RWPE2 (cell line): ENCODE results near the gene VOPP1.

Experiments used
- ATAC-seq: fragments of 200-7000 bp; cut with Tn5 transposase; 3 replicates; pipeline ENCODE4 v1.9.1; 2021; ENCODE audit warnings: low read depth
- DNase-seq: peaks from one replicate; pipeline ENCODE4 v3.0.0-alpha.2; 2020; ENCODE audit warnings: low spot score
- H3K27ac ChIP-seq: fragments of 450-650 bp; 2 replicates; pipeline ENCODE4 v1.5.1; 2017; ENCODE audit warnings: mild to moderate bottlenecking; ENCODE audit not compliant: poor library complexity, severe bottlenecking
- H3K27me3 ChIP-seq: fragments of 250-450 bp; sonication (Bioruptor Pico); 2 replicates; pipeline ENCODE4 v1.5.1; 2021; ENCODE audit warnings: mild to moderate bottlenecking, moderate library complexity; ENCODE audit not compliant: insufficient read depth, poor library complexity, severe bottlenecking
- H3K36me3 ChIP-seq: fragments of 250-450 bp; sonication (Bioruptor Pico); 2 replicates; pipeline ENCODE4 v1.5.1; 2020; ENCODE audit warnings: low read depth, mild to moderate bottlenecking, moderate library complexity
- H3K4me1 ChIP-seq: fragments of 250-450 bp; sonication (Bioruptor Pico); 2 replicates; pipeline ENCODE4 v1.5.1; 2021; ENCODE audit warnings: mild to moderate bottlenecking, moderate library complexity; ENCODE audit not compliant: insufficient read depth, poor library complexity, severe bottlenecking
- H3K4me3 ChIP-seq: fragments of 250-450 bp; sonication (Bioruptor Pico); 2 replicates; pipeline ENCODE4 v1.5.1; 2021; ENCODE audit warnings: mild to moderate bottlenecking, moderate library complexity; ENCODE audit not compliant: severe bottlenecking
- H3K9me3 ChIP-seq: fragments of 250-450 bp; sonication (Bioruptor Pico); 2 replicates; pipeline ENCODE4 v1.5.1; 2021; ENCODE audit warnings: mild to moderate bottlenecking, moderate library complexity; ENCODE audit not compliant: severe bottlenecking
- CTCF ChIP-seq: fragments of 450-650 bp; IDR thresholded peaks from one replicate; pipeline ENCODE4 v1.5.1; 2017; ENCODE audit warnings: mild to moderate bottlenecking, moderate library complexity; ENCODE audit not compliant: poor library complexity, severe bottlenecking

VOPP1 gene

DNA sequence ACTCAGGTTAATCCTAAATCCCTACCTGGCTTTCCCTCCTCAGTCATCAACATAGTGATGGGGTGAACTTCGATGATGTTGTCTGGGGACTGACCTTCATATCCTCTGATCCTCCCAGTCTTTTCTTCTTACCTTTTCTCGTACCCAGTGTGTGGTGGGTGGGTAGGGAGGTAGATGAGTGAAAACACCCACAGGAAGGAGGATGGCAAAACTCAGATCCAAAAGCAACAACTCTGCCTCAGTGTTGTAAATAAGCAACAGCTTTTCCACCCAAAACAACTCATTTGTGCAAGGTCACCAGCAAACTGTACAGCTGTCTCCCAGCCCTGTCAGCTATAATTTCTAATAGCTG is 38.6 kb downstream of the VOPP1 start:
- peak overlapping the region; percentile 30 for H3K27ac ChIP-seq
- H3K4me3 ChIP-seq, result no peak overlapping the region
- no peaks in the 10 kb centered on the region for H3K9me3 ChIP-seq
- no peaks in the 10 kb centered on the region for H3K36me3 ChIP-seq
- peaks cover 26% of the 10 kb centered on the region for H3K4me1 ChIP-seq
- H3K27me3 ChIP-seq, result no peaks in the 10 kb centered on the region
- ATAC-seq (no peak), DNase-seq (no peak)
- TF ChIP-seq CTCF, result no peak

DNA sequence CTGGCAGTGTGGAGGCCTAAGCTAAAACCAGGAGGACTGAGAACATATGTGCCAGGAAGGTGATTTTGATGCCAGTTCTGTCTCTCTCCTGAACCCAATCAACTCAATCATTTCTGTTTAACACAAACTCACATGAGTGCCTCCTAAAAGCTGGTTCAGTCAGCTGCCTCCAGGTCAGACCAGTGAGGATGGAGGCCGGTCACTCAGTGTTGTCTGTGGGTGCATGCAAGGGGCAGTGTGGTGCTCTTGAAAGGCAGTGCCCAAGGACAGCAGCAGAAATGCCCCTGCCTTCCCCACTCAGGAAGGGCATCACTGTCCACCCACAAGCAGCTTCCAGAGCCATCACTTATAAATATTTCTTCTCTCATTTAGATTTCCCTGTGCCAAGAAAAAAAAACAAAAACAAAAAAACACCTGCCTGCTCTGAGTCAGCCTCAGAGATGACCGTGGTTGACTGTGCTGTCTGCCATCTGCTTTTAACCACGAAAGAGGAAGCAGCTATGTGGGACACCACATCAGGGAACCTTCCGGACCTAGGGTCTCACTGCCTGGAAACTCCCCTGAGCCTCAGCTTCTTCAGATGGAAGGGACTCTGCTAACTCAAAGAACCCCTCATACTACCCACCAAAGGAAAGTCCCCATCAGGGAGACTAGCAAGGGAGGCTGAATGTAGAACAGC is 39.1 kb downstream of the VOPP1 start:
- Histone ChIP-seq H3K4me1 (peaks cover 23% of the 10 kb centered on the region), H3K27ac (peak overlapping the region; percentile 30)

DNA sequence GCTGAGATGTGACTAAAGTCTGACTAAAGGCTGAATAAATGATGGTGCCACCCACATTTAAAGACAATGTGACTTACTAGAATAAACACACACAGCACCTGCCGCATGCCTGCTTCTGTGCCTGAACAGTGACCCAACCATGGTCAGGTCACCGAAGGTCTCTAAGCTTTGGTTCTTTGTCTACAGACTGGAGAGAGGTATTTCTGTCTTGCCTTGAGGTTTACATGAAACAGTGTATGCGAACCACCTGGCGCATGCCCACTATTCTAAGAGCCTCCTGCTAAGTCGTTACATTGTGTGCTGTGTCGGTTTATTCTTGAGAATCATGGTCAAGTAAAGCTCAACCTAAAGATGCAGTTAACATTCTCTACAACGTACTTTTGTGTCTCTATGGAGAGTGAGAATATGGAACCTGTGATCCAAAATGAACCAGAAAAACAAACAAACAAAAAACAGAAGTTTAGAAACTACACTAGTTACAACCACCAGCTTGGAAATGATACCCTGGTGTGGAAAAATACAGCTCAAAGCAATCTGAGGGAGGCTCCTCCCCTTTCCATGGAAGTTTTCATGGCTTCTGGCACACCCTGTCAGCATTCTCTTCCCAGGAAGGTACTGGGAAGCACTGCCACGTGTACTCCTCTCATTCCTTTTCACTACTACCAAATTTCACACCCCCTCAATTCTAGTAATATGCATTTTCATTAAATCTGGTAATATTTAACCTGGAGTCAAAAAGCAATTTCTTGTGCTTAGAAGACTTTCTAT is 40.0 kb downstream of the VOPP1 start:
- no peak for TF ChIP-seq CTCF
- Histone ChIP-seq H3K4me1 (peaks cover 22% of the 10 kb centered on the region), H3K36me3 (no peaks in the 10 kb centered on the region), H3K9me3 (no peaks in the 10 kb centered on the region), H3K27ac (no peak overlapping the region), H3K4me3 (no peak overlapping the region), H3K27me3 (no peaks in the 10 kb centered on the region)
- DNase-seq (no peak), ATAC-seq (no peak)

More for the DNA sequence above, 39.1 kb downstream of the VOPP1 start:
- Histone ChIP-seq H3K27me3 (no peaks in the 10 kb centered on the region), H3K36me3 (no peaks in the 10 kb centered on the region), H3K9me3 (no peaks in the 10 kb centered on the region), H3K4me3 (no peak overlapping the region)
- peak; percentile 37; the same call in 1 of the 3 replicates for ATAC-seq
- DNase-seq, result no peak
- TF ChIP-seq CTCF, result no peak

GRCh38 chr7:55531536-55531935 is 40.8 kb downstream of the VOPP1 start:
- Histone ChIP-seq H3K4me3 (no peak overlapping the region), H3K27me3 (no peaks in the 10 kb centered on the region), H3K27ac (no peak overlapping the region), H3K36me3 (no peaks in the 10 kb centered on the region), H3K4me1 (peaks cover 22% of the 10 kb centered on the region), H3K9me3 (no peaks in the 10 kb centered on the region)
- DNase-seq (no peak), ATAC-seq (no peak)
- TF ChIP-seq CTCF, result no peak

GRCh38 chr7:55527307-55527706 is 45.0 kb downstream of the VOPP1 start:
- no peaks in the 10 kb centered on the region for H3K36me3 ChIP-seq
- H3K9me3 ChIP-seq, result no peaks in the 10 kb centered on the region
- H3K4me3 ChIP-seq, result no peak overlapping the region
- no peak for TF ChIP-seq CTCF
- no peaks in the 10 kb centered on the region for H3K4me1 ChIP-seq
- H3K27ac ChIP-seq, result no peak overlapping the region
- ATAC-seq (no peak), DNase-seq (no peak)
- no peaks in the 10 kb centered on the region for H3K27me3 ChIP-seq
